Activated T-cell treated with anti-CD3 and anti-CD28 coated beads for 24 hours (primary cell): ENCODE data around the gene RRP9.
"Not testable (repeated sequence)": the region's sequence is repeated elsewhere in the genome, so short reads cannot be mapped to it uniquely, and the experiment has no call there.

Source experiments
- DNase-seq: peaks from one replicate; pipeline ENCODE4 v3.0.0-alpha.2; 2020; ENCODE audit warnings: low read depth

The RRP9 gene

GRCh38 chr3:51904034-51904823 lies 37.5 kb downstream of the RRP9 start:
- DNase-seq: no peak

- not testable (repeated sequence) for DNase-seq
Observed at GRCh38 chr3:51902361-51902760, 39.3 kb downstream of the RRP9 start.

GRCh38 chr3:51900043-51900442 lies 41.7 kb downstream of the RRP9 start:
- not testable (repeated sequence) for DNase-seq

GRCh38 chr3:51897391-51897790 lies 44.3 kb downstream of the RRP9 start:
- DNase-seq: no peak

- no peak for DNase-seq
Observed at GRCh38 chr3:51896607-51897305, 44.9 kb downstream of the RRP9 start.

GRCh38 chr3:51894939-51895338 lies 46.8 kb downstream of the RRP9 start:
- no peak for DNase-seq

- DNase-seq: no peak
Observed at GRCh38 chr3:51894391-51894790, 47.3 kb downstream of the RRP9 start.

- DNase-seq: no peak
Observed at GRCh38 chr3:51891242-51892039, 50.3 kb downstream of the RRP9 start.

GRCh38 chr3:51888463-51889105 lies 53.1 kb downstream of the RRP9 start:
- no peak for DNase-seq

- no peak for DNase-seq
Observed at GRCh38 chr3:51887620-51888019, 54.1 kb downstream of the RRP9 start.

GRCh38 chr3:51886447-51886846 lies 55.3 kb downstream of the RRP9 start:
- no peak for DNase-seq
